ENCODE measurements around the gene PEX16. TPM values are rescaled to one million over a fixed set of nuclear protein-coding genes. Genes with fewer than 3 reads are reported as not detected.
A peak's percentile ranks its signal among the peaks of the same experiment; 100 is the strongest.

The PEX16 gene
- total and polyA plus RNA-seq, 2 experiments from 2014 or later = 28.0 to 32.8 TPM

- H3K79me2 ChIP-seq = no peaks in the 10 kb centered on the region
- no peak for DNase-seq (ENCODE audit: low spot score)
- no peaks in the 10 kb centered on the region for H3K27me3 ChIP-seq
- peak overlapping the region; percentile 79 for H3K4me2 ChIP-seq
- H3K9me3 ChIP-seq (ENCODE audit: low read depth) = no peaks in the 10 kb centered on the region
- peaks cover 3% of the 10 kb centered on the region for H3K4me1 ChIP-seq (ENCODE audit: insufficient read depth)
- no peak for TF ChIP-seq CTCF (IDR thresholded peaks at IDR 0.05; ENCODE audit: poor library complexity)
- WGBS (ENCODE audit: low lambda C conversion rate, missing lambda C conversion rate) = 89% methylated on average over 10 of the region's 10 CpGs
- H2AFZ ChIP-seq = no peak overlapping the region
- H3K4me3 ChIP-seq = no peak overlapping the region
- no peak overlapping the region for H3K27ac ChIP-seq
- H3K9me2 ChIP-seq (replicated peaks; ENCODE audit: insufficient read depth) = no peaks in the 10 kb centered on the region
- H3K36me3 ChIP-seq (replicated peaks; ENCODE audit: insufficient read depth, low read depth) = no peaks in the 10 kb centered on the region
- no peaks in the 10 kb centered on the region for H4K20me1 ChIP-seq (ENCODE audit: insufficient read depth, poor library complexity, severe bottlenecking)
Observed at GRCh38 chr11:45884596-45885185, 33.0 kb downstream of the PEX16 start.

GRCh38 chr11:45881708-45882368 is 35.8 kb downstream of the PEX16 start:
- H3K4me1 ChIP-seq (ENCODE audit: insufficient read depth) = peaks cover 8% of the 10 kb centered on the region
- no peak for DNase-seq (ENCODE audit: low spot score)
- 92% methylated on average over 6 of the region's 6 CpGs for whole genome bisulfite sequencing (ENCODE audit: low lambda C conversion rate, missing lambda C conversion rate)
- TF ChIP-seq CTCF (IDR thresholded peaks at IDR 0.05; ENCODE audit: poor library complexity) (no peak), EZH2 (IDR thresholded peaks at IDR 0.05; ENCODE audit: borderline replicate concordance) (no peak), EZH2phosphoT487 (IDR thresholded peaks at IDR 0.05; ENCODE audit: low read depth, severe bottlenecking, unreplicated experiment) (no peak)
- no peaks in the 10 kb centered on the region for H3K9me3 ChIP-seq (ENCODE audit: low read depth)
- no peak overlapping the region for H3K4me2 ChIP-seq
- H3K27me3 ChIP-seq = no peaks in the 10 kb centered on the region
- no peak overlapping the region for H3K4me3 ChIP-seq
- no peaks in the 10 kb centered on the region for H3K36me3 ChIP-seq (replicated peaks; ENCODE audit: insufficient read depth, low read depth)
- no peak overlapping the region for H2AFZ ChIP-seq
- H3K79me2 ChIP-seq = no peaks in the 10 kb centered on the region
- H3K27ac ChIP-seq = no peak overlapping the region
- H3K9me2 ChIP-seq (replicated peaks; ENCODE audit: insufficient read depth) = no peaks in the 10 kb centered on the region
- no peaks in the 10 kb centered on the region for H4K20me1 ChIP-seq (ENCODE audit: insufficient read depth, poor library complexity, severe bottlenecking)

DNA sequence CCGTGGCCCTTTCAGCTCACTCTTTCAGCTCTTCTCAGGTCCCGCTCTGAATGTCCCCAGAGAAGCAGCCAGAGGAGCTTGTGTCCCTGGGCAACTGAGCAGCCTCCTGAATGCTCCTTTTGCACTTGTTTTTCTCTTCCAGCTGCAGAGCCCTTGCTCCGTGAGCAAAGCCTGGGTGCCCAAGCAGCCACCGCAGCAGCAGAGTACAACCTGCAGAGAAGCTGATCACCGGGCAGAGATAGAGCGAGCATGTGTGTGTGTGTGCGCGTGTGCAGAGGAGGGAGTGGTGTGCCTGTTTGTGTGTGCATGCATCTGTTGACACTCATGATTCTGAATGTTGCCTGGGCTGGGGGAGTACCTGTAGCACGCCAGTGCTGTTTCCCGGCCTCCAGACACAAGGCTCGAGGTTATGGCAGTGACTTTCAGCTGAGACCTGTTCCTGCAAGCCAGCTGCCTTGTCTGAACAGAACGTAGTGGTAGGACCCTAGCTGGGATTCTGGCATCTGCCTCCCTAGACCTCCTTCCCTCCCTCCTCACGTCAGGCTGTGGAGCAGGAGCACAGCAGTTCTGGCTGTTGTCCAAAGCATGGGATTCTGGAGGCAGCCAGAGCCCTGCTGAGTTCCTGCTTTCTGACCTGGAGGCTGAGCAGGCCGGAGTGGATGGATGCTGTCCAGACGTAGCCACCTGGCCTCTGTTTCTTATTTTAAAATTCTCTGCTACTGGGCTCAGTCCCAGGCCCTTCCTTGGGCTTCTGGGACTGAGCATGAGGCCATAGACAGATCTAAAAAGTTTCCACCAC is 36.7 kb downstream of the PEX16 start:
- no peaks in the 10 kb centered on the region for H3K27me3 ChIP-seq
- no peaks in the 10 kb centered on the region for H3K79me2 ChIP-seq
- no peak overlapping the region for H2AFZ ChIP-seq
- TF ChIP-seq EZH2 (IDR thresholded peaks at IDR 0.05; ENCODE audit: borderline replicate concordance) (no peak), EZH2phosphoT487 (IDR thresholded peaks at IDR 0.05; ENCODE audit: low read depth, severe bottlenecking, unreplicated experiment) (no peak), CTCF (IDR thresholded peaks at IDR 0.05; ENCODE audit: poor library complexity) (no peak)
- H3K36me3 ChIP-seq (replicated peaks; ENCODE audit: insufficient read depth, low read depth) = no peaks in the 10 kb centered on the region
- H3K9me3 ChIP-seq (ENCODE audit: low read depth) = no peaks in the 10 kb centered on the region
- no peak overlapping the region for H3K4me2 ChIP-seq
- no peaks in the 10 kb centered on the region for H3K9me2 ChIP-seq (replicated peaks; ENCODE audit: insufficient read depth)
- H4K20me1 ChIP-seq (ENCODE audit: insufficient read depth, poor library complexity, severe bottlenecking) = no peaks in the 10 kb centered on the region
- peaks cover 8% of the 10 kb centered on the region for H3K4me1 ChIP-seq (ENCODE audit: insufficient read depth)
- H3K4me3 ChIP-seq = no peak overlapping the region
- no peak for DNase-seq (ENCODE audit: low spot score)
- peak overlapping the region; percentile 37 for H3K27ac ChIP-seq
- WGBS (ENCODE audit: low lambda C conversion rate, missing lambda C conversion rate) = 95% methylated on average over 15 of the region's 15 CpGs
